MM.1S (cell line): ENCODE measurements around the gene PARP1.

Experiments used
- EZH2 ChIP-seq: fragments of 300-600 bp; sonication (generic); optimal IDR thresholded peaks from 2 replicates; pipeline ENCODE3; 2017; ENCODE audit warnings: low read depth, mild to moderate bottlenecking, antibody characterized with exemption, low read length, mixed read lengths
- TF ChIP-seq, protein P1 (sequence below): fragments of 300-600 bp; sonication (generic); IDR thresholded peaks from 2 replicates; pipeline ENCODE4 v1.5.1; 2016; ENCODE audit warnings: antibody characterized with exemption, low read length, mixed read lengths

DNA sequence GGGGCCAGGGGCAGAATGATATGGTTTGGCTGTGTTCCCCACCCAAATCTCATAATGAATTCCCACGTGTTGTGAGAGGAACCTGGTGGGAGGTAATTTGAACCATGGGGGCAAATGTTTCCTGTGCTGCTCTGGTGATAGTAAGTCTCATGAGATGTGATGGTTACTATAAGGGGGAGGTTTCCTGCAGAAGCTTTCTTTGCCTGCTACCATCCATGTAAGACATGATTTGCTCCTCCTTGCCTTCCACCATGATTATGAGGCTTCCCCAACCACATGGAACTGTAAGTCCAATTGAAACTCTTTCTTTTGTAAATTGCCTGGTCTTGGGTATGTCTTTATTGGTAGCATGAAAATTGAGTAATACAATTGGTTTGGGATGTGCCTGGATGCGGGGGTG, 65.2 kb downstream of the PARP1 start:
- TF ChIP-seq, protein P1, sequence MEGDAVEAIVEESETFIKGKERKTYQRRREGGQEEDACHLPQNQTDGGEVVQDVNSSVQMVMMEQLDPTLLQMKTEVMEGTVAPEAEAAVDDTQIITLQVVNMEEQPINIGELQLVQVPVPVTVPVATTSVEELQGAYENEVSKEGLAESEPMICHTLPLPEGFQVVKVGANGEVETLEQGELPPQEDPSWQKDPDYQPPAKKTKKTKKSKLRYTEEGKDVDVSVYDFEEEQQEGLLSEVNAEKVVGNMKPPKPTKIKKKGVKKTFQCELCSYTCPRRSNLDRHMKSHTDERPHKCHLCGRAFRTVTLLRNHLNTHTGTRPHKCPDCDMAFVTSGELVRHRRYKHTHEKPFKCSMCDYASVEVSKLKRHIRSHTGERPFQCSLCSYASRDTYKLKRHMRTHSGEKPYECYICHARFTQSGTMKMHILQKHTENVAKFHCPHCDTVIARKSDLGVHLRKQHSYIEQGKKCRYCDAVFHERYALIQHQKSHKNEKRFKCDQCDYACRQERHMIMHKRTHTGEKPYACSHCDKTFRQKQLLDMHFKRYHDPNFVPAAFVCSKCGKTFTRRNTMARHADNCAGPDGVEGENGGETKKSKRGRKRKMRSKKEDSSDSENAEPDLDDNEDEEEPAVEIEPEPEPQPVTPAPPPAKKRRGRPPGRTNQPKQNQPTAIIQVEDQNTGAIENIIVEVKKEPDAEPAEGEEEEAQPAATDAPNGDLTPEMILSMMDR, result no peak
- no peak for TF ChIP-seq EZH2
